NCI-H2227 (cell line): ENCODE measurements around the gene LIMS1.
"Not testable (repeated sequence)": the region's sequence is repeated elsewhere in the genome, so short reads cannot be mapped to it uniquely, and the experiment has no call there.

Experiments
- DNase-seq: peaks from one replicate; lab custom pipeline; 2025; ENCODE audit not compliant: unreplicated experiment; lab: John Stamatoyannopoulos, UW

Gene LIMS1

DNA sequence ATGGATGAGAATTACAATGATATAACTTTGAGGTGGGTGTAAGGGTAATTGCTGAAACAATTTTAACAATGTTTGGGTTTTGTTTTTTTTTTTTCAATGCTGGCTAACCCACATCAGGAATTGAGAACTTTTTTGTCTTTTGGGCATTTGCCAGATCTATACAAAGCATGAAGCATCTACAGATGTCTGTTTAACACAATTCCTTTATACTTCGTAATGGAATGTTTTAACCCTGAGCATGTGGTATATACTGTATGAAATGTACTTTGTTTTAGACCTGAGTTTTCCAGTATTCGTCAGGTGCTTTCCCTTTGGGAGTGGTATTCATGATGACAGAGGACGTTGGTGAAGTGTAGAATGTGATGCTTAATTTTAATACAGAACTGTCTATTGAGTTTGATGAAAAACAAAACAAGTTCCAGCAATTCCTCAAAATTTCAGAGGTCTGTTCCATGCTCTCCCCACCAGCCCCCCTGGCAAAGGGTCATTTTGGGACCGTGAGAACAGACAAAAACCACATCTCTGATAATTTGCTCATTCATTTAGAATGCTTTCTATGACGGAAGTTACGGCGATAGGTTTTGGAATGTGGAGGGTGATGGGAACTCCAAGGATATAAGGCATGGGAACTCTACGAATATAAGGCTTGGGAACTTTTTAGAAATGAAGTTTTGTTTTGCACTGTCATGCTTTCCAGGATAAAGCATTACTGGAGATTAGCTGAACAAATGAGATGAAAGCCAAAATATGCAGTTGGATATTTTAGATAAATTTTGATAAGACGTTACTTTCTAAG is 14.1 kb downstream of the LIMS1 start:
- no peak for DNase-seq

DNA sequence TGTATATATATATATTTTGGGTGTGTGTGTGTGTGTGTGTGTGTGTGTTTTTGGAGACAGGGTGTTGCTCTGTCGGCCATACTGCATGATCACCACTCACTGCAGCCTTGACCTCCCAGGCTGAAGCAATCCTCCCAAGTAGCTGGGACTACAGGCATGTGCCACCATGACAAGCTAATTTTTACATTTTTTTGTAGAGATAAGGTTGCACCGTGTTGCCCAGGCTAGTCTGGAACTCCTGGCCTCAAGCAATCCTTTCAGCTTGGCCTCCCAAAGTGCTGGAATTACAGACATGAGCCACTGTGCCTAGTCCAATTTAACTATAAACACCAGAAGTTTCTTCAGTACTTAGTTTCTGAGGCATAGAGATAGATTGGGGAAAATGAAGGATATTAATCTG is 18.3 kb downstream of the LIMS1 start:
- no peak for DNase-seq

DNA sequence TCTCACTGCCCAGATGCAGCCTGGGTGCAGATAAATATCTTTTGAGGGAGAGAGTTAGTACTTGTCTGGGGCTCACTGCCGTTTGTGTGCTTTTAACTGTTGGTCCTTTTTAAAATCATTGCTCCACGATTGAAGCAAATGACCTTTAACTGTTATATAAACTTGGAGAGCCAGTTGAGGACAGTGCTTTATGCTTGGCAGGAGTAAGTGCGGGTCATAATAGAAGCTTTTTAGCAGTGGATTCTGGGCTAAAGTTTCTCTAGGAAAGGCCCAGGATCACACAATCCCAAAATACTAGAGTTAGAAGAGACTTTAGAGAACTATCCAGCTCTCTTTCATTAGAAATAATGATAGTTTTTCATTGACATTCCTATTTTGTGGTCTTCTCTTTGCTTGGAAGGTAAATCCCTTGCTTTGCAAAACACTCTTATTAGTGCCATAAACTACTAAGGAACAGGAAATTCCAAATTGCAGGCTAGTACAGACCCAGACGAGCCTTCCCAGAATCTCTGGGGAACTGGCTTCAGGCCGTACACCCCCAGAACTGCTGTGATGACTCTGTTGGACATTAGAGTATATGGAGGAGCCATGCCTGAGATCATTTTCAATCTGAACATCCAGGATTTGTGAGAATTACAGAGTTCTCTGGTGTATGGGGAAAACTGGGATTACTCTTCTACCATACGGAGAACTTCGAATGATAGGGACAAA is 19.1 kb downstream of the LIMS1 start:
- DNase-seq, result no peak

DNA sequence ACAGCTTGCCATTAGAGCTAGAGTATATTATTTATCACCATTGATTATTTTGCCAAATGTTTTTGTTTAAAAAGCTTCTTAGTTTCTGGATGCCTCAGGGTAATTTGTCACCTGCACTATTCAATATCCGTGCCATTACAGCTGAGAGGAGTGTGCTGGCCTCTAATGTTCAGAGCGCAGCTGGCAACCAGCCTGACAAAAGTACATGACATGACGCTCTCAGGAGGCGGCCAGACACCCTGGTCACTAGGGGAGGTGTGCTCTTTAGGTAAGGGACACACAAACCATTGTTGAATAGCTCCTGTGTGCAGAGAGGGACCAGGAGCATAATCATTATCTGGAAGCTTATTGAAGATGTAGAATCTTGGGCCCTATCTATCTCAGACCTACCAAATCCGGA is 20.3 kb downstream of the LIMS1 start:
- no peak for DNase-seq

DNA sequence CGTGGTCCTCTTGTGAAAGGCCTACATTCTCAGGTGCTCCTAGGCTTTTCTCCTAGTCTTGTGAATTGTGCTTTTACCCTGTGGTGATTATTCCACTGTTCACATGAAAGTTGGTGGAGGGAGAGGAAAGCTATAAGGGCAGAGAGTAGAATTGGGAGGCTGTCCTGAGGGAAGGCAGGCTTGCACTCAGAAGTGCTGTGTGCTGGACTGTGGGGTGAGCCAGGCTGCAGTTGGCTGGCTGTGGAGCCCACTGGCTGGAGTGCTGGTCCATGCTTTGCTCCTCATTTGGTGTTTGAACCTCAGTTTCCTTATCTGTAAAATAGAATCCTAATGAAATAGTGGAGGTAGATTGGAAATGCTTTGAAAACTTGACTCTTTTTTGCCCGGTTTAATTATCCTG is 21.3 kb downstream of the LIMS1 start:
- no peak for DNase-seq

DNA sequence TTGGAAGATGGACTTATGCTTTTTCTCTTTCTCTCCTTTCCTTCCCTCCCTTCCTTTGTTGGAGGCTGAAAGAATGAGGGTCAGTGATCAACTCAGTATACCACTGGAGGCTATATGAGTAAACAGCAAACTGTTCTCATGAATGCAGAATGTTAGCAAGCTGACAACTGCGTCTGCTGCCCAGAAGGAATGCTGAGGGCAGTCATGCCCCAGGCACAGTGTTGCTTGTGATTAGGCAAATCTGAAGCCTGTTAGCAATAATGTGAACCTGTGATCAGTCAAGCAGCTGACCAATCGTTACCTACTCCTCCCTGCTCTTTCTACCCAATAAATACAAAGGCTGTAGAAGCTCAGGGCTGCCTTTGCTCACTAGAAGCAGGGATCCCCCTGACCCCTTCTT is 22.3 kb downstream of the LIMS1 start:
- DNase-seq, result not testable (repeated sequence)

DNA sequence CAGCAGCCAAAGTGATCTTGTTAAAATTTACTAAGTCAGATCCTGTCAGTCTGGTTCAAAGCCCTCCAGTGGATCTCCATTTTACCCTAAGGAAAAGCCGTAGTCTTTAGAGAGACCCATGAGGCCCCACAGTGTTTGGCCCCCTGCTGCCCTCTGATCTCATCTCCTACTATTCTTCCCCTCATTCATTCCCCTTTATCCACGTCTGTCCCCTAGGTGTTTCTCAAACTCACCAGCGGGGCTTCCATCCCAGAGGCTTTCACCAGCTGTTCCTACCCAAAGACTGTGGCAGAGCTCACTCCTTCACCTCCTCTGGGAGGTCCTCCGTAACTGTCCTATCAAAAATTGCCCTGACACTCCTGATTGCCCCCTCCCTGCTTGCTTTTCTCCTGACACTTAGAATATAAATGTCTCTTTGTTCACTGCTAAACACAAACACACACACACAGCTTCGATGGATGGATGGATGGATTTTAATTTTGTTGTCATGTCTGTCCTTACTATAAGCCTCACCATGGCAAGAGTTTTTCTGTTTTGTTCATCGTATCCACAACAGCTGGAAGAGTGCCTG is 26.1 kb downstream of the LIMS1 start:
- DNase-seq, result no peak

DNA sequence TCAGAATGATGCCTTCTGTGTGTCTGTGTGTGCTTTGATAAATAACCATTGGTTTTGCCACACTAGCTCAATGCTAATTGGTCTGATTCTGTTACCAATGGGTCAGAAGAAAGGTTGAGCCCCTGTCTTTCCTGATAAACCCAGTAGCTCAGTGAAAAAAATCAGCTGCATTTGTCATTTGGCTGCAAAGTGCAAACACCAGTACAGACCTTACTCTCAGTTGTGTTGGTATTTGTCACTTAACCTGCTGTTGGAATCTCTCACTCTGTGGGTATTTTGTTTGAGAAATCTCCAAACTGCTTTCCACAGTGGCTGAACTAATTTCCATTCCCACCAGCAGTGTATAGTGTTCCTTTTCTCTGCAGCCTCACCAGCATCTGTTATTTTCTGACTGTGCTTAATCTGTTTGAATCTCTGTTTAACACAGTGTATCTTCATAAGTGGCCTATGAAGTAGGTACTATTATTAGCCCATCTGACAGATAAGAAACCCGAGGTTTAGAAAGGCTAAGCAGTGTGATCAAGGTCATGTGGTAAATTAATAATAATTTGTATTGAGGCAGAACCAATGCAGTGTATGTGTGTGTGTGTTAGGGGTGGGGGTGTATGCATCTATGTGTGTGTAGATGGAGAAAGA is 26.7 kb downstream of the LIMS1 start:
- no peak for DNase-seq

DNA sequence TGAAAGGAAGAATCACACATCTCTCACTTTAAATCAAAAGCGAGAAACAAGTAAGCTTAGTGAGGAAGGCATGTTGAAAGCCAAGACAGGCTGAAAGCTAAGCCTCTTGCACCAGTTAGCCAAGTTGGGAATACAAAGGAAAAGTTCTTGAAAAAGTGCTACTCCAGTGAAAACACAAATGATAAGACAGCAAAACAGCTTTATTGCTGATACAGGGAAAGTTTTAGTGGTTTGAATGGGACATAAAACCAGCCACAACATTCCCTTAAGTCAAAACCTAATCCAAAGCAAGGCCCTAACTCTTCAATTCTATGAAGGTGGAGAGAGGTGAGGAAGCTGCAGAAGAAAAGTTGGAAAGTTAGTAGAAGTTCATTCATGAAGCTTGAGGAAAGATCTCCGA is 28.0 kb downstream of the LIMS1 start:
- DNase-seq, result no peak

DNA sequence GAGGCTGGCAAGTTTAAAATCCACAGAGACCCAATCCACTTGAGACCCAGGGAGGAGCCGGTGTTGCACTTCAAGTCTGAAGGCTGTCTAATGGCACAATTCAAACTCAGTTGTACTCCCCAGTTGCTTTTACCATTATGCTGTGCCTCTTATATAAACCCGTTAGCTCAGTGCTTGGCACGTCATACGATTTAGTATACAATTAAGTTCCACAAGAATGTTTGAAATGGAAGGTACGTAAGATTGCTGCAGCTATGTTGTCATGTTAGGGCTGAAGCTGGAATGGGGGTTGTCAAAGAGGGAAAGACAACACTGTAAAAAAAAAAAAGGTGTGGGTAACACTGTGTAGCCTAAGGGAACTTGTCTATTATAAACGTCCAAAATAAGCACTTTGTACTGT is 30.2 kb downstream of the LIMS1 start:
- DNase-seq, result no peak

DNA sequence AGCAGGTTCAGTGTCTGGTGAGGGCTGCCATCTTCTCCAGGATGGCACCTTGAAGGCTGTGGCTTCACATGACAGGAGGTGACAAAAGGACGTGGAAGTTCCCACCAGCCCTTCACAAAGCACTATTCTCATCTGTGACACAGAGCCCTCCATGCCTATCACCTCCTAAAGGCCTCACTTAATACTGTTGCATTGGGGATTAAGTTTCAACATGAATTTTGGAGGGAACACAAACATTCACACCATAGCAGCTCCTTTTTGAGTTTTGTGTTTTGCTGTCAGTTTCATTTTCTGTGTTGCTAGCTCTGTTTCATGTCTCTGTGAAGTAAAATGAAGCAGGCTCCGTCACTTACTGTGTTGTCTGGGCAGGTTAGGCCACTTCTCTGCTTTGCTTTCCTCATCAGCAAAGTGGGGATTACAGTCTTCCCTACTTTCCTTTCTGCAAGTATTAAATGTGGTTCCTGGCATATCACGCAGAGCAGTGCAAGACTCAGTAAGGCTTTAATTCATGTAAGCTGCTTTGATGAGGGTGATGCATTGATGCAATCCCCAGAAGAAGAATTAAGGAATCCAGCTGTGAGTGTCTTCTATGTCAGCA is 31.6 kb downstream of the LIMS1 start:
- no peak for DNase-seq

DNA sequence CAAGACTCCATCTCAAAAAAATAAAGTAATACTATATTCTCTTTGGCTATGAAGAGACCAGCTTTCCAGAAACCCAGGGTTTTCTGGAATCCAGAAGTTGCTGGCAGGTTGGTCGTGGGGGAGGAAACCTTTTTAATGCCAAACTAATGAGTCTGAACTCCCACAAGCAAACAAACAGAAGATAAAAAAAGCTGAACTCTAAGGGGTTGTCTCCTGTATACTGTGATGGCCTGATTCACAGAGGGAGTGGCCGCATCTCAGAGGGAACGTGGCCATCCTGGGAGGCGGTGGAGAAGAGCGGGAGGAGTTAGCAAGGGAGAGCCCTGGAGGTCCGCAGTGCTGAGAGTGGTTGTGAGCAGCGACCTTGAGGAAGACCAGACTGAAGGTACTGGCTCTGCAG is 36.1 kb downstream of the LIMS1 start:
- no peak for DNase-seq

DNA sequence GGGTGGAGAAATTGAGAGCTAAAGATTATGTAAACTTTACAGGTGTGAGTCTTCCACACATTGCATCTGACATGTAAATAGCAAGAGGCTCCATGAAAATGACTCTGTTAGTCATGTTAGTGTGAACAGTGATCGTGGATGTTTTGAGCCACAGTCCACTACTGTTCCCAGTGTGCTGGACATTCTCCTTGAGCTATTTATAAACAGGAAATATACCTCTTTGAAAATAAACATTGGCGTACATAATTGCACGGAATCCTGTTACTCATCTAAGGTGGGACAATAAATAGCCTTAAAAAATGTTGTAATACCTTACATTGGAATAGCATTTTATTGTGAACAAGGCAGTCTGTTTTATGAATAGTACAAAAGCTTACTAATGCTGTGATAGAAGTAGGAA is 37.0 kb downstream of the LIMS1 start:
- DNase-seq, result no peak

DNA sequence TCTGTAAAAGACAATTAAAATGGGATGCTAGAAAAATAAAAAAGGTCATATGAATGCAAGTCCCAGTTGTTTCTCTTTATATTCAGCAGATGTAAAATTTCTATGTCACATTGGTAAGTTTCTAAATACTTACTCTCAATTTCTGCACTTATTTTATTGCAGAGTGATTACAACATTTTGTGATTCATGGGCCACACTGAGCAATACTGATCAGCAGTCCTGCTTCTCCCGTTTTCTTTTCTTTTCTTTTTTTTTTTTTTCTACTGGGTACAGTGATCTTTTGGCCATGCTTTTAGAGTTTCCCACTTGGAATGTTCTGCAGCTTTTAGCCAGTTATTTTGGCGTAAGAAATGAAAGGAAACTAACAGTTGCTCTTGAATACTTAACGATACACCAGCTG is 38.8 kb downstream of the LIMS1 start:
- DNase-seq, result no peak

DNA sequence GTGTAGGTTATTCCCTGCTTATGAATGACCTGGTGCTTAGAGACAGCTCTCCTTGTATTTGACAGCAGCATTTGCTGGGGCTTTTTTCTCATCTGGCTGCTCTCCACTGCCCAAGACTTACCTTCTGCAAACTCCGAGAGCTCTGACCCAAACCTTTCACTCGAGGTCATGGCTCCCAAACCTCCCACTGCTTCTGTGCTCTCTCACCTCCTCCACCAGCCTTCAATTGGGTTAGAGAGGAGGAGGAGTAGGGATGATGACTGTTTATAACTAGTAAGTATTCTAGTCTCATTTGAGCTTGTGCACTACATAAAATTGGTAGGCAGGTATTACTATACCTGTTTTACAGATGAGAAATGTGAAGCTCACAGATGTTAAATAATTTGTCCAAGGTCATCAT is 40.1 kb downstream of the LIMS1 start:
- DNase-seq, result no peak

DNA sequence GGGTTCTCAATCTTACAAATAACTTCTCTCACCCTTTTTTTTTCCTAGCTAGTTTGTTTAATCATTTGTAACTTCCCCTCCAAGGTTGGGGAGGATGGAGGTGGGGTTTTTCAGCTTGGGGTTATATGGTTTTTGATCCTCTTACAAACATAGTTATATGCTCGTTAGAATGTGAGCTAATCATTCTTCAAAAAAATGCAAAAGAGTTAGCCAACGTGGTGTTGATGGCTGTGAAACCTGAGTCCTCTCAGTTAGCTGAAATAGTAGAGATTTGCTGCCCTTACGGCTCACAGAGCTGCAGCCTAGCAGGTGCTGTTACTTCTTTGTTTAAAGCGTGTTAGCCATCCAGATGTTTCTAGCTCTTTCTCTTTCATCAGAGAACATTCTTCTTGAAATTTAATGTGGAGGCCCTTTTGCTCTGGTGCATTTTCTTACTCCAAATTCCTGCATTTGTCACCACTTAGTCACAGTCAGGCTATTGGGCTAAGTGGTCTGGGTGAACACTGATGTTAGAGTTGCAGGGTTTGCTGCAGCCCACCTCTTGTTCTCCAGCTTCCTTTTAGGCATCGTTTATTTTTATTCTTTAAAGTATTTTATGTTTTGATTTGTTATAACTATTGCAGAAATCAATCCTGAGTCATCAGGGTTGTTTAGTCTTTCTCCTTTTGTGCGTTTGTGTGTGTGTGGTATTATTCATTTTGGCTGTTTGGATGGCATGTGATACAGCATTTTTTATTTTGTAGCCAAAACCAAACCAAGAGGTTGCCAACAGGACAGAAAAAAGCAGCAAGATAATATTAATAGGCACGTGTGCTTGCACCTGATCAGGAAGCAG is 41.1 kb downstream of the LIMS1 start:
- no peak for DNase-seq

DNA sequence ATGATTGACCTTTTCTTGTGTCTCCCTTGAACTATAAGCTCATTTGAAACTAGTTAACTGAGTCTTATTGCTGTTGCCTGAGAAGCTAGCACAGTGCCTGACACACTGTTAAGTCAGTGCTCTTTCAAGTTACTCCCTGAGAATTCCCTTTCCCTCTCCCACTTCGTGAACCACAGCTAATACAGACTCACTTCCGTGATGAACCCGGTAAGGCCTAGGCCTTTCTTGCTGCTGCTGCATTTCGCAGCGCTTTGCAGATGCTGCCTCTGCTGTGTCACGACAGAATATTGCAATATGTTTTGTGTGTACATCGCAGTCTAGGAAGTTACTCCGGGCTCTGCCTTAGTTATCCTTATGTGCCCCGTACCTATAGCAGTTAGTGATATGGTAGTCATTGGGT is 42.8 kb downstream of the LIMS1 start:
- DNase-seq, result no peak

DNA sequence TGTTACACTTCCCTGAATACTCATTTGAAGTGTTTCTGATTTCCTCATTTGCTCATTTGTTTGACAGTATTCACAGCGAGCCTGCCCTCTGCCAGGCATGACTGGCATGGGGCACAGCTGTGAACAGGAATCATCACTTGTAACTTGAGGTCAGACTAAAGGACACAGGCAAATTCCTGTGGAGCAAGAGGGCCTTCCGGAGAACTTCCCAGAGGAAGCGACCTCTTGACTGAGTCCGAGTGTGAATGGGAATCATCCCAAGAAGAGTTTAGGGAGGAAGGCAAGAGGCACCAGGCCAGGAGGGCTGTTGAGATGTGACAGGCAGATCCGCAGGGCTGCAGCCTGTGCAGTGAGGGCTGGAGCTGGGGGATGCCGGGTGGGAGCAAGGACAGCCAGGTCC is 45.4 kb downstream of the LIMS1 start:
- DNase-seq, result no peak

DNA sequence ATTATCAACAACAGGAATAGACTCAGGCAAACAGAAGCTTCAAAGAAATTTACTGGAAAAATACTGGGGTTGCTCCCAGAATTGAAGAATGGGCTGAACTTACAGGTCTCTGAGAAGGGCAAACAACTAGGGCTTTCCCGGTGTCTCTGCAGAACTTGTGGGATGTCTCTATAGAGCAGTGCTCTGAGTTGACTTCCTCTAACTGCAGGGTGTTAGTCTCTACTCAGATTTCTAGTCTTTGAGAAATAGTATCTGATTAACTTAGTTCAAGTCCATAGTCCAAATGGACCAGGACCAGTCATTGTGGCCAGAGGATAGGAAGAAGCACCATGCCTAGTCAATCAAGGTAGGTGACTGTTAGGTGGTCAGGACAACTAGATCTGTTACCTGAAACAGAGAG is 45.8 kb downstream of the LIMS1 start:
- DNase-seq, result no peak

DNA sequence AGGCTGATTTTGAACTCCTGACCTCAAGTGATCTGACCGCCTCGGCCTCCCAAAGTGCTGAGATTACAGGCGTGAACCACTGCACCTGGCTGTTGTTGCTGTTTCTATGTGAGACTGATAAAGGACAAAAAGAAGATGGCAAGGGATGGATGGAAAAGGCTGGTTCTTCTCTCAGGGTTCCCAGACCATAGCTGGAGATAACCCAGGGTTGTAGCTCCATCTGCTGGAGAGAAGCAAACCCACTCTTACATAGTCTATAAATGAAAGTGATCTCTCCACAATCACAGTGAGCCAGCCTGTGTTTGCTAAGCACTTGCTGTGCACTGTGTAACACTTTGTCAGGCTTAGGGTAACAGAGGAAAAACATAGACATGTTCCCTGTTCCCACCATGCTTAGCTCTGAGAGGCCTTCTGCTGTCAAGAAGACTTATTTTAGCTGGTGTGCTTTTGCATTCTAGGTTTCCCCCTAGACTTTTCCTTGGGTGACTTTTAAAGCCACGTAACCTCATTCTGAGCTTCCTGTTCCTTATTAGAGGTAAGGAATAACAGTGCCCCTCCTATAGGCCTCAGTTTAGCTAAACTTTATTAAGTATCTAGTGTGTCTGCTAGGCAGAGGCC is 49.7 kb downstream of the LIMS1 start:
- peak; percentile 81 for DNase-seq
